OCI-LY3 (cell line): ENCODE data around the gene MT1A.

Source experiments
- CTCF ChIP-seq: fragments of 200-600, 300-600 bp; sonication (generic); IDR thresholded peaks from 2 replicates; pipeline ENCODE4 v1.5.1; 2014; ENCODE audit warnings: antibody characterized with exemption, low read length, low read depth
- EZH2phosphoT487 ChIP-seq: fragments of 200-600 bp; shearing (Covaris generic); IDR thresholded peaks from 2 replicates; pipeline ENCODE4 v1.6.1; 2018; ENCODE audit warnings: antibody characterized with exemption, mixed run types, low read depth

DNA sequence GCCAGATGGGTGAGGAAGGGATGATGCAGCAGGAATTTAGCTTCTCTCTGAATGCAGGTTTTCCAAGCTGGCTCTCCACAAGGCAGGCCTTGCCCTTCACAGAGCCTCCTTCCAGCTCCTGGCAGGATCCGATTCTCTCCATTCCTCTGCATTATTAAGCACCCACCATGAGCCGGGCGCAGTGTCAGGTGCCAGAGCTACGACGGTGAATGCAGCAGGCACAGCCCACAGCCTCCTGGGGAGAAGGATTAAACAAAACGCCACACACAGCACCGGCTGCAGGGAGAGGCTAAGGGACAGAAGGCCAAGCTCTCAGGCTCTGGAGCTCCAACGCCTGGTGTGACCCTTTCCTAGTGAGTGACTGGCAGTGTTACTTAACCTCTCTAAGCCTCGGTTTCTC, 37.1 kb upstream of the MT1A start:
- no peak for TF ChIP-seq CTCF
- no peak for TF ChIP-seq EZH2phosphoT487
